AG09319 (cell line): Measurements from ENCODE around the gene TRIM17.

ENCODE experiments used
- DNase-seq: peaks from one replicate; pipeline ENCODE4 v3.0.0-alpha.2; 2010; ENCODE audit warnings: low read depth; ENCODE audit errors: extremely low read depth
- CTCF ChIP-seq: IDR thresholded peaks from 2 replicates; pipeline ENCODE4 v1.5.1; 2011; ENCODE audit warnings: low read depth, mild to moderate bottlenecking, inconsistent platforms, low read length, moderate library complexity

The TRIM17 gene

GRCh38 chr1:228362141-228362883, 54.3 kb downstream of the TRIM17 start:
- no peak for TF ChIP-seq CTCF
- DNase-seq: no peak

DNA sequence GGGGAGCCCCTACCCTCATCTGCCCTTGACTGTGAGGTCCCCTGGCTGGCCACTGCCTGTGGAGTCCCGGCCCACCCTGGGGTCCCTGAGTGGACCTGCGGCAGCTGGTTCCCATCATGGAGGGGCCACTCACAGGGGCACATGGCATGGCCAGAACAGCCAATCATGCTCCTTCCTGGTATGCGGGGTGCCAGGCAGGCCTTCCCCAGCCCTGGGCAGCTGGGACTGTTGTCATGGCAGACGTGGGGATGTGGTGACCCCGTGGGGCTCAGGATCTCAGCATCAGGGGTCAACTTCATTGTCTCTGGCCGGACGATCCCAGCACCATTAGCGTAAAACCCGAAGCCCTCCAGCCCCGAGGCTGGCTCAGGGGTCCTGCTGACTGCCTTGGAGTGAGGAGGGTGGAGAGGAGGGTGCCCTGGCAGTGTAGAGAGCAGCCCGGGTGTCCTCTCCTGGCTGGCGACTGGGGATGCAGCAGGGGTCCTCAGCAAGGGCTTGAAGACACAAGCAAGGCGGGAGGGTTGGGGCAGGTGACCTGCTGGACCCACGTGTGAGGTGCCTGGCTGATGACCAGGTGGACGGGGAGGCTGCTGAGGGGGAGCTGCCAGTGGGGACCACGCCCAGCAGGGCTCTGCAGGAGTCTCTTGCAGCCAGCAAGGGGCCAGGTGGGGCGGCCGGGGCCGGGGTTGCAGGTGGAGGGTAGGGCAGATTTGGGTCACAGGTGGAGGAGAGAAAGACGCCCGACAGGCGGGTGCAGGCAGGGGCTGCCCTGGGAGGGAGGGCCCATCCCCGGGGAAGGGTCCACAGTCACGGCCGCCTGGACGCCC, 55.1 kb downstream of the TRIM17 start:
- DNase-seq: no peak
- no peak for TF ChIP-seq CTCF

DNA sequence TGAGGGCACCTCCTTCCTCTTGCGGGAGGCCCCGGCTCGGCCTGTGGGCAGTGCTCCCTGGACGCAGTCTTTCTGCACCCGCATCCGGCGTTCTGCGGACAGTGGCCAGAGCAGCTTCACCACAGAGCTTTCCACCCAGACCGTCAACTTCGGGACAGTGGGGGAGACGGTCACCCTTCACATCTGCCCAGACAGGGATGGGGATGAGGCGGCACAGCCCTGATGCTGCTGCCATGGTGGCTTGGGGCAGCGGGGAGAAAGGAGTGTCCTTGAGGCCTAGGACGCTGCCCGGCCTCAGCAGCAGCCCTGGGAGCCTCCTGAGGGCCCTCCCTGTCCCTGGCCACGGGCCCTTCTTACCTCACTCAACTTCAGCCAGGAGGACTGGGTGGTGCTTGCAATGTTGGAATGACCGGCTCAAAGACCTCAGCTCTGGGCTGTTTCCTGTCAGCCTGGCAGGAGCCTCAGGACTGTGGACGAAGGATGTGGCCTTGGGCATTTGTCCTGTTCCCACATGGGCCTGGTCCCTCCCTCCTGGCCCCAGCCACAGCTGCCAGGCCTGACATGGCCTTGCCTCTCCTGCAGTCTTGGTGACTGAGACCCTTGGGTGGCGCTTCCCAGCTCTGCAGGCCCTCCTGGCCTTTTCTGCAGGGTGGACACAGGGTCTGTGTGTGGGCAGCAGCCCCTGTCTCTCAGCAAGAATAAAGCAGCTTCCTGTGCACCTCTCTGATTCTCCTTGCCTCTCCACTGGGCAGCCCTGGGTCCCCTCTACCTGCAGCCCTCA, 55.9 kb downstream of the TRIM17 start:
- DNase-seq: no peak
- TF ChIP-seq CTCF: no peak

DNA sequence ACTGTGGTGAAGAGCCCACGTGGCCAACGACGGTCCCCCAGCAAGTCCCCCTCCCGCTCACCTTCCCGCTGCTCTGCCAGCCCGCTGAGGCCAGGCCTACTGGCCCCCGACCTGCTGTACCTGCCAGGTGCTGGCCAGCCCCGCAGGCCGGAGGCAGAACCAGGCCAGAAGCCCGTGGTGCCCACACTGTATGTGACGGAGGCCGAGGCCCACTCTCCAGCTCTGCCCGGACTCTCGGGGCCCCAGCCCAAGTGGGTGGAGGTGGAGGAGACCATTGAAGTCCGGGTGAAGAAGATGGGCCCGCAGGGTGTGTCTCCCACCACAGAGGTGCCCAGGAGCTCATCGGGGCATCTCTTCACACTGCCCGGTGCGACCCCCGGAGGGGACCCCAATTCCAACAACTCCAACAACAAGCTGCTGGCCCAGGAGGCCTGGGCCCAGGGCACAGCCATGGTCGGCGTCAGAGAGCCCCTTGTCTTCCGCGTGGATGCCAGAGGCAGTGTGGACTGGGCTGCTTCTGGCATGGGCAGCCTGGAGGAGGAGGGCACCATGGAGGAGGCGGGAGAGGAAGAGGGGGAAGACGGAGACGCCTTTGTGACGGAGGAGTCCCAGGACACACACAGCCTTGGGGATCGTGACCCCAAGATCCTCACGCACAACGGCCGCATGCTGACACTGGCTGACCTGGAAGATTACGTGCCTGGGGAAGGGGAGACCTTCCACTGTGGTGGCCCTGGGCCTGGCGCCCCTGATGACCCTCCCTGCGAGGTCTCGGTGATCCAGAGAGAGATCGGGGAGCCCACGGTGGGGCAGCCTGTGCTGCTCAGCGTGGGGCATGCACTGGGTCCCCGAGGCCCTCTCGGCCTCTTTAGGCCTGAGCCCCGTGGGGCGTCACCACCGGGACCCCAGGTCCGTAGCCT, 56.8 kb downstream of the TRIM17 start:
- no peak for TF ChIP-seq CTCF
- DNase-seq: no peak

- TF ChIP-seq CTCF: no peak
- DNase-seq: no peak
Observed at GRCh38 chr1:228358764-228359612, 57.7 kb downstream of the TRIM17 start.
